ENCODE data around the gene ANGPT4. TPM values are rescaled to one million over a fixed set of nuclear protein-coding genes. Genes with fewer than 3 reads are reported as not detected.

The ANGPT4 gene
- polyA plus RNA-seq, 1 experiment, result not detected

GRCh38 chr20:931401-931800 lies 15.3 kb upstream of the ANGPT4 start:
- ChIA-PET POLR2A (no interaction called here), CTCF (no interaction called here)
- Histone ChIP-seq H3K4me3 (ENCODE audit: low read depth, low read length) (no peak overlapping the region), H3K27me3 (ENCODE audit: control insufficient read depth, insufficient read depth, low read length) (no peaks in the 10 kb centered on the region), H3K36me3 (ENCODE audit: control insufficient read depth, insufficient read depth, low read length) (no peaks in the 10 kb centered on the region)
- TF ChIP-seq CTCF (IDR thresholded peaks at IDR 0.05; ENCODE audit: insufficient read depth, low read depth, low read length), result no peak
- DNase-seq (ENCODE audit: low read depth), result no peak

GRCh38 chr20:926670-927069 lies 10.5 kb upstream of the ANGPT4 start:
- Histone ChIP-seq H3K27me3 (ENCODE audit: control insufficient read depth, insufficient read depth, low read length) (no peaks in the 10 kb centered on the region), H3K36me3 (ENCODE audit: control insufficient read depth, insufficient read depth, low read length) (no peaks in the 10 kb centered on the region), H3K4me3 (ENCODE audit: low read depth, low read length) (no peak overlapping the region)
- no peak for DNase-seq (ENCODE audit: low read depth)
- ChIA-PET POLR2A (no interaction called here), CTCF (no interaction called here)
- no peak for TF ChIP-seq CTCF (IDR thresholded peaks at IDR 0.05; ENCODE audit: insufficient read depth, low read depth, low read length)

- ChIA-PET CTCF (no interaction called here), POLR2A (no interaction called here)
- Histone ChIP-seq H3K27me3 (ENCODE audit: control insufficient read depth, insufficient read depth, low read length) (no peaks in the 10 kb centered on the region), H3K4me3 (ENCODE audit: low read depth, low read length) (no peak overlapping the region), H3K36me3 (ENCODE audit: control insufficient read depth, insufficient read depth, low read length) (no peaks in the 10 kb centered on the region)
- TF ChIP-seq CTCF (IDR thresholded peaks at IDR 0.05; ENCODE audit: insufficient read depth, low read depth, low read length), result no peak
- no peak for DNase-seq (ENCODE audit: low read depth)
Observed at GRCh38 chr20:925516-925915, 9.4 kb upstream of the ANGPT4 start.

- ChIA-PET POLR2A (no interaction called here), CTCF (no interaction called here)
- Histone ChIP-seq H3K4me3 (ENCODE audit: low read depth, low read length) (no peak overlapping the region), H3K36me3 (ENCODE audit: control insufficient read depth, insufficient read depth, low read length) (no peaks in the 10 kb centered on the region), H3K27me3 (ENCODE audit: control insufficient read depth, insufficient read depth, low read length) (no peaks in the 10 kb centered on the region)
- DNase-seq (ENCODE audit: low read depth), result no peak
- TF ChIP-seq CTCF (IDR thresholded peaks at IDR 0.05; ENCODE audit: insufficient read depth, low read depth, low read length), result no peak
Observed at GRCh38 chr20:924639-925038, 8.5 kb upstream of the ANGPT4 start.

GRCh38 chr20:922781-923180 lies 6.6 kb upstream of the ANGPT4 start:
- ChIA-PET POLR2A (no interaction called here), CTCF (no interaction called here)
- no peak for TF ChIP-seq CTCF (IDR thresholded peaks at IDR 0.05; ENCODE audit: insufficient read depth, low read depth, low read length)
- Histone ChIP-seq H3K27me3 (ENCODE audit: control insufficient read depth, insufficient read depth, low read length) (no peaks in the 10 kb centered on the region), H3K36me3 (ENCODE audit: control insufficient read depth, insufficient read depth, low read length) (no peaks in the 10 kb centered on the region), H3K4me3 (ENCODE audit: low read depth, low read length) (no peak overlapping the region)
- no peak for DNase-seq (ENCODE audit: low read depth)
